ENCODE results near the gene TGM1.

DNA sequence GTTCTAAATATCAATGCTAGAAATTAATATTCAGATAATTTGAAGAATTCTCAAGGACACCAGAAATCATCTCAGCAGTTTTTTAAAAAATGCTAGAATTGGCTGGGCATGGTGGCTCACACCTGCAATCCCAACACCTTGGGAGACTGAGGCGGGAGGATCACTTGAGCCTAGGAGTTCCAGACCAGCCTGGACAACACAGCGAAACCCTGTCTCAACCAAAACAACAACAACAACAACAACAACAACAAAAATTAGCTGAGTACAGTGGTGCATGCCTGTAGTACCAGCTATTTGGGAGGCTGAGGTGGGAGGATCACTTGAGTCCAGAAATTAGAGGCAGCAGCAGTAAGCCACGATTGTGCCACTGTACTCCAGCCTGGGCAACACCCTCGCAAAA lies 43.9 kb downstream of the TGM1 start:
- no peak for TF ChIP-seq KLF16 (tag by site-specific recombination; IDR thresholded peaks at IDR 0.05)
- no peak for TF ChIP-seq ZNF175 (tag by site-specific recombination; IDR thresholded peaks at IDR 0.05)
- TF ChIP-seq, protein P1, sequence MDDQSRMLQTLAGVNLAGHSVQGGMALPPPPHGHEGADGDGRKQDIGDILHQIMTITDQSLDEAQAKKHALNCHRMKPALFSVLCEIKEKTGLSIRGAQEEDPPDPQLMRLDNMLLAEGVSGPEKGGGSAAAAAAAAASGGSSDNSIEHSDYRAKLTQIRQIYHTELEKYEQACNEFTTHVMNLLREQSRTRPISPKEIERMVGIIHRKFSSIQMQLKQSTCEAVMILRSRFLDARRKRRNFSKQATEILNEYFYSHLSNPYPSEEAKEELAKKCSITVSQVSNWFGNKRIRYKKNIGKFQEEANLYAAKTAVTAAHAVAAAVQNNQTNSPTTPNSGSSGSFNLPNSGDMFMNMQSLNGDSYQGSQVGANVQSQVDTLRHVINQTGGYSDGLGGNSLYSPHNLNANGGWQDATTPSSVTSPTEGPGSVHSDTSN (CRISPR knock-in tag; IDR thresholded peaks at IDR 0.05), result no peak
- TF ChIP-seq, protein P2, sequence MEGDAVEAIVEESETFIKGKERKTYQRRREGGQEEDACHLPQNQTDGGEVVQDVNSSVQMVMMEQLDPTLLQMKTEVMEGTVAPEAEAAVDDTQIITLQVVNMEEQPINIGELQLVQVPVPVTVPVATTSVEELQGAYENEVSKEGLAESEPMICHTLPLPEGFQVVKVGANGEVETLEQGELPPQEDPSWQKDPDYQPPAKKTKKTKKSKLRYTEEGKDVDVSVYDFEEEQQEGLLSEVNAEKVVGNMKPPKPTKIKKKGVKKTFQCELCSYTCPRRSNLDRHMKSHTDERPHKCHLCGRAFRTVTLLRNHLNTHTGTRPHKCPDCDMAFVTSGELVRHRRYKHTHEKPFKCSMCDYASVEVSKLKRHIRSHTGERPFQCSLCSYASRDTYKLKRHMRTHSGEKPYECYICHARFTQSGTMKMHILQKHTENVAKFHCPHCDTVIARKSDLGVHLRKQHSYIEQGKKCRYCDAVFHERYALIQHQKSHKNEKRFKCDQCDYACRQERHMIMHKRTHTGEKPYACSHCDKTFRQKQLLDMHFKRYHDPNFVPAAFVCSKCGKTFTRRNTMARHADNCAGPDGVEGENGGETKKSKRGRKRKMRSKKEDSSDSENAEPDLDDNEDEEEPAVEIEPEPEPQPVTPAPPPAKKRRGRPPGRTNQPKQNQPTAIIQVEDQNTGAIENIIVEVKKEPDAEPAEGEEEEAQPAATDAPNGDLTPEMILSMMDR (tag by site-specific recombination; IDR thresholded peaks at IDR 0.05), result no peak
- no peak for TF ChIP-seq ZNF350 (tag by site-specific recombination; IDR thresholded peaks at IDR 0.05)
- TF ChIP-seq ZNF10 (tag by site-specific recombination; IDR thresholded peaks at IDR 0.05), result no peak

Data from HEK293 (cell line).